HG03342 (cell line): Measurements from ENCODE around the gene USP3.
"Not testable (repeated sequence)": the region's sequence is repeated elsewhere in the genome, so short reads cannot be mapped to it uniquely, and the experiment has no call there.

Source experiments
- ATAC-seq: cut with Tn5 transposase; IDR thresholded peaks from one replicate; pipeline ENCODE4 v1.9.1; 2021; ENCODE audit warnings: mild to moderate bottlenecking, moderate library complexity; ENCODE audit not compliant: unreplicated experiment

USP3 gene

GRCh38 chr15:63605036-63605435 lies 100.6 kb downstream of the USP3 start:
- ATAC-seq, result no peak

- no peak for ATAC-seq
Observed at GRCh38 chr15:63605816-63606215, 101.4 kb downstream of the USP3 start.

- ATAC-seq, result no peak
Observed at GRCh38 chr15:63606308-63606707, 101.9 kb downstream of the USP3 start.

- ATAC-seq, result no peak
Observed at GRCh38 chr15:63608989-63609388, 104.6 kb downstream of the USP3 start.

GRCh38 chr15:63609448-63609847 lies 105.1 kb downstream of the USP3 start:
- ATAC-seq, result no peak

- peak; percentile 54 for ATAC-seq
Observed at GRCh38 chr15:63610209-63610841, 105.9 kb downstream of the USP3 start.

GRCh38 chr15:63611177-63611576 lies 106.8 kb downstream of the USP3 start:
- no peak for ATAC-seq

GRCh38 chr15:63612300-63612699 lies 107.9 kb downstream of the USP3 start:
- ATAC-seq, result no peak

GRCh38 chr15:63615935-63616334 lies 111.5 kb downstream of the USP3 start:
- ATAC-seq, result no peak

GRCh38 chr15:63617147-63617546 lies 112.8 kb downstream of the USP3 start:
- ATAC-seq, result not testable (repeated sequence)

GRCh38 chr15:63617627-63618026 lies 113.2 kb downstream of the USP3 start:
- not testable (repeated sequence) for ATAC-seq

- ATAC-seq, result not testable (repeated sequence)
Observed at GRCh38 chr15:63620760-63621159, 116.4 kb downstream of the USP3 start.

- no peak for ATAC-seq
Observed at GRCh38 chr15:63623232-63623969, 119.0 kb downstream of the USP3 start.

- ATAC-seq, result no peak
Observed at GRCh38 chr15:63626955-63627354, 122.6 kb downstream of the USP3 start.

GRCh38 chr15:63628123-63628822 lies 123.9 kb downstream of the USP3 start:
- no peak for ATAC-seq

- ATAC-seq, result no peak
Observed at GRCh38 chr15:63630036-63630751, 125.8 kb downstream of the USP3 start.

- no peak for ATAC-seq
Observed at GRCh38 chr15:63633312-63633711, 128.9 kb downstream of the USP3 start.

GRCh38 chr15:63634154-63634553 lies 129.8 kb downstream of the USP3 start:
- ATAC-seq, result no peak

GRCh38 chr15:63636518-63637061 lies 132.2 kb downstream of the USP3 start:
- no peak for ATAC-seq

GRCh38 chr15:63638839-63639238 lies 134.4 kb downstream of the USP3 start:
- ATAC-seq, result no peak

GRCh38 chr15:63640146-63640545 lies 135.8 kb downstream of the USP3 start:
- no peak for ATAC-seq
